Liver (tissue), 9 donors: ENCODE measurements around the gene CELA1. TPM values are rescaled to one million over a fixed set of nuclear protein-coding genes. Genes with fewer than 3 reads are reported as not detected.
A peak's percentile ranks its signal among the peaks of the same experiment; 100 is the strongest.

Source experiments
- DNase-seq: peaks from one replicate; pipeline ENCODE4 v3.0.0-alpha.2; 2017; ENCODE audit warnings: low spot score
- H3K27ac ChIP-seq, 2 donors: one replicate each; pipeline ENCODE4 v1.7.0; 2013; ENCODE audit warnings: inconsistent platforms in 2 of 2, low read length in 2 of 2, control low read depth in 1 of 2, low read depth in 1 of 2, mild to moderate bottlenecking in 1 of 2
- H3K27me3 ChIP-seq, 4 donors: one replicate each; pipeline versions ENCODE4 v1.6.1 to v1.7.0; 2013; ENCODE audit warnings: low read length in 3 of 4, inconsistent platforms in 1 of 4, mild to moderate bottlenecking in 1 of 4, moderate library complexity in 1 of 4; ENCODE audit not compliant: control insufficient read depth in 4 of 4, insufficient read depth in 4 of 4
- H3K36me3 ChIP-seq, 4 donors: one replicate each; pipeline versions ENCODE4 v1.6.1 to v1.7.0; 2013; ENCODE audit warnings: low read length in 3 of 4, mild to moderate bottlenecking in 3 of 4, low read depth in 1 of 4, moderate library complexity in 1 of 4; ENCODE audit not compliant: control insufficient read depth in 4 of 4, insufficient read depth in 3 of 4
- H3K4me1 ChIP-seq, 4 donors: one replicate each; pipeline versions ENCODE4 v1.6.1 to v1.7.0; 2013; ENCODE audit warnings: low read length in 3 of 4, mild to moderate bottlenecking in 3 of 4, moderate library complexity in 1 of 4; ENCODE audit not compliant: control insufficient read depth in 4 of 4, insufficient read depth in 4 of 4
- H3K4me3 ChIP-seq, 3 donors: one replicate each; pipeline versions ENCODE4 v1.6.1 to v1.7.0; 2013; ENCODE audit warnings: low read length in 3 of 3, control low read depth in 1 of 3, low read depth in 1 of 3, mild to moderate bottlenecking in 1 of 3
- H3K9ac ChIP-seq, 2 donors: one replicate each; pipeline ENCODE4 v1.7.0; 2013; ENCODE audit warnings: low read length in 2 of 2, mild to moderate bottlenecking in 2 of 2, moderate library complexity in 2 of 2, control low read depth in 1 of 2, low read depth in 1 of 2
- H3K9me3 ChIP-seq, 4 donors: one replicate each; pipeline versions ENCODE4 v1.6.1 to v1.7.0; 2013; ENCODE audit warnings: low read length in 3 of 4; ENCODE audit not compliant: control insufficient read depth in 4 of 4
- ATF3 ChIP-seq: IDR thresholded peaks from 2 replicates; pipeline ENCODE4 v1.6.1; 2016; ENCODE audit warnings: antibody characterized with exemption
- CTCF ChIP-seq: fragments of 150-350 bp; IDR thresholded peaks from 2 replicates; pipeline ENCODE4 v1.5.1; 2017; ENCODE audit warnings: improper control_type of control experiment, low read depth, low read length; ENCODE audit not compliant: missing input control
- EGR1 ChIP-seq, 2 donors: IDR thresholded peaks; 2 replicates each; pipeline ENCODE4 v1.6.1; 2016 to 2018; ENCODE audit warnings: antibody characterized with exemption in 2 of 2, low read depth in 2 of 2
- FOXA1 ChIP-seq: IDR thresholded peaks from 2 replicates; pipeline ENCODE4 v1.6.1; 2016; ENCODE audit warnings: antibody characterized with exemption
- GABPA ChIP-seq, 2 donors: IDR thresholded peaks in 1 of 2; conservative IDR thresholded peaks in 1 of 2; 2 replicates each; pipeline ENCODE4 v1.6.1; 2016; ENCODE audit warnings: antibody characterized with exemption in 2 of 2, mild to moderate bottlenecking in 1 of 2, moderate library complexity in 1 of 2
- HNF4A ChIP-seq, 2 donors: conservative IDR thresholded peaks; 2 replicates each; pipeline ENCODE4 v1.6.1; 2016; ENCODE audit warnings: antibody characterized with exemption in 2 of 2, mild to moderate bottlenecking in 2 of 2
- JUND ChIP-seq, 2 donors: IDR thresholded peaks; 2 replicates each; pipeline ENCODE4 v1.6.1; 2016; ENCODE audit warnings: antibody characterized with exemption in 2 of 2
- RAD21 ChIP-seq, 2 donors: IDR thresholded peaks; 2 replicates each; pipeline ENCODE4 v1.6.1; 2016; ENCODE audit warnings: antibody characterized with exemption in 2 of 2, mild to moderate bottlenecking in 2 of 2
- SP1 ChIP-seq: IDR thresholded peaks from 2 replicates; pipeline ENCODE4 v1.6.1; 2018; ENCODE audit warnings: antibody characterized with exemption, mild to moderate bottlenecking
- TAF1 ChIP-seq: conservative IDR thresholded peaks from 2 replicates; pipeline ENCODE4 v1.6.1; 2016; ENCODE audit warnings: antibody characterized with exemption, mild to moderate bottlenecking
- YY1 ChIP-seq: IDR thresholded peaks from 2 replicates; pipeline ENCODE4 v1.6.1; 2016; ENCODE audit warnings: antibody characterized with exemption, mild to moderate bottlenecking
- WGBS: extraction: QIAGEN DNeasy Blood & Tissue Kit; methylation state at CpG from one replicate; pipeline ENCODE4 v1.1.7; 2013; 5-methylcytosine and 5-hydroxymethylcytosine counted together
- polyA plus RNA-seq, 2 donors: library from polyadenylated mRNA; stranded (reverse) in 1 of 2; unstranded in 1 of 2; fragments of 200-250 nt in 1 of 2; fragments of >200 nt in 1 of 2; fragmentation: Nextera tagmentation in 1 of 2; extraction: Ambion mirVana in 1 of 2; gene quantifications; one replicate each; pipeline versions ENCODE4 v1.2.1 to v1.2.3, GENCODE V29; 2013 to 2015
- total RNA-seq, 2 donors: library from RNA; depleted of rRNA; stranded (reverse); fragments of >200 nt; gene quantifications; one replicate each; pipeline ENCODE4 v1.2.3, GENCODE V29; 2014
- donor health status: healthy.
- donor health status: healthy.
- donor health status: healthy.
- donor health status: healthy.
- donor health status: healthy.

The CELA1 gene
- total and polyA plus RNA-seq, 4 donors = not detected

GRCh38 chr12:51351913-51352532, 5.5 kb upstream of the CELA1 start:
- Histone ChIP-seq H3K36me3 (no peaks in the 10 kb centered on the region), H3K27ac (no peak overlapping the region), H3K9me3 (no peaks in the 10 kb centered on the region), H3K27me3 (no peaks in the 10 kb centered on the region), H3K4me3 (no peak overlapping the region), H3K9ac (no peak overlapping the region), H3K4me1 (no peaks in the 10 kb centered on the region)
- no peak for DNase-seq
- WGBS = 59% methylated on average over 11 of the region's 11 CpGs
- TF ChIP-seq HNF4A (conservative IDR thresholded peaks at IDR 0.05) (no peak), CTCF (peak; percentile 49), EGR1 (IDR thresholded peaks at IDR 0.05; ENCODE audit: low read depth in 2 of 2) (no peak), RAD21 (IDR thresholded peaks at IDR 0.05) (peak; percentile 61 to 83)

GRCh38 chr12:51349026-51349425, 2.5 kb upstream of the CELA1 start:
- Histone ChIP-seq H3K27me3 (no peaks in the 10 kb centered on the region), H3K4me3 (no peak overlapping the region), H3K4me1 (no peaks in the 10 kb centered on the region), H3K36me3 (no peaks in the 10 kb centered on the region), H3K27ac (no peak overlapping the region), H3K9ac (no peak overlapping the region), H3K9me3 (no peaks in the 10 kb centered on the region)
- WGBS = 93% methylated on average over 5 of the region's 5 CpGs
- DNase-seq = no peak
- TF ChIP-seq RAD21 (IDR thresholded peaks at IDR 0.05) (no peak), CTCF (no peak)

- no peak overlapping the region for H3K9ac ChIP-seq
- TF ChIP-seq GABPA (IDR thresholded peaks at IDR 0.05 in 1 of 2, conservative IDR thresholded peaks at IDR 0.05 in 1 of 2) = no peak
- no peak for TF ChIP-seq JUND (IDR thresholded peaks at IDR 0.05)
- no peak for TF ChIP-seq CTCF
- no peak for TF ChIP-seq YY1
- TF ChIP-seq TAF1 = no peak
- TF ChIP-seq HNF4A (conservative IDR thresholded peaks at IDR 0.05) = no peak
- no peak for TF ChIP-seq ATF3
- no peak for TF ChIP-seq FOXA1
- no peak for TF ChIP-seq EGR1 (IDR thresholded peaks at IDR 0.05; ENCODE audit: low read depth in 2 of 2)
- TF ChIP-seq SP1 = no peak
- H3K4me3 ChIP-seq = no peak overlapping the region
- 93% methylated on average over 4 of the region's 4 CpGs for WGBS
- no peak for DNase-seq
- no peak overlapping the region for H3K27ac ChIP-seq
- H3K9me3 ChIP-seq = no peaks in the 10 kb centered on the region
- H3K4me1 ChIP-seq = no peaks in the 10 kb centered on the region
- no peaks in the 10 kb centered on the region for H3K27me3 ChIP-seq
- H3K36me3 ChIP-seq = no peaks in the 10 kb centered on the region
Measured at GRCh38 chr12:51348116-51348515, 1.6 kb upstream of the CELA1 start.
